Naive B cell (primary cell): ENCODE measurements around the gene OSBP2. TPM values are rescaled to one million over a fixed set of nuclear protein-coding genes. Genes with fewer than 3 reads are reported as not detected.
"Not testable (repeated sequence)": the region's sequence is repeated elsewhere in the genome, so short reads cannot be mapped to it uniquely, and the experiment has no call there.

Experiments
- ATAC-seq, 2 donors: fragments of 150-1000 bp; cut with Tn5 transposase; 2 replicates each; pipeline ENCODE4 v1.10.0; 2021; ENCODE audit warnings: low read depth in 2 of 2, mild to moderate bottlenecking in 2 of 2, moderate library complexity in 2 of 2
- DNase-seq: peaks from one replicate; pipeline ENCODE4 v3.0.0; 2022
- H3K27ac Mint-ChIP-seq, 6 donors: one replicate each; pipeline ENCODE4 v1.8.0; 2020 to 2022; ENCODE audit warnings: mild to moderate bottlenecking in 6 of 6, mixed read lengths in 6 of 6, moderate library complexity in 5 of 6, inconsistent platforms in 2 of 6
- H3K27me3 Mint-ChIP-seq, 3 donors: one replicate each; pipeline ENCODE4 v1.8.0; 2021 to 2022; ENCODE audit warnings: mixed read lengths in 3 of 3, mild to moderate bottlenecking in 1 of 3
- H3K36me3 Mint-ChIP-seq, 2 donors: one replicate each; pipeline ENCODE4 v1.8.0; 2020 to 2022; ENCODE audit warnings: mixed read lengths in 2 of 2, inconsistent platforms in 1 of 2, mild to moderate bottlenecking in 1 of 2
- H3K4me1 Mint-ChIP-seq, 3 donors: one replicate each; pipeline ENCODE4 v1.8.0; 2020 to 2022; ENCODE audit warnings: mixed read lengths in 3 of 3, inconsistent platforms in 1 of 3, mild to moderate bottlenecking in 1 of 3, moderate library complexity in 1 of 3
- H3K4me3 Mint-ChIP-seq, 8 donors: one replicate each; pipeline ENCODE4 v1.8.0; 2020 to 2022; ENCODE audit warnings: mild to moderate bottlenecking in 8 of 8, mixed read lengths in 8 of 8, moderate library complexity in 8 of 8, inconsistent platforms in 2 of 8
- H3K9me3 Mint-ChIP-seq, 7 donors: one replicate each; pipeline ENCODE4 v1.8.0; 2020 to 2022; ENCODE audit warnings: mixed read lengths in 7 of 7, mild to moderate bottlenecking in 5 of 7, inconsistent platforms in 2 of 7, moderate library complexity in 1 of 7
- polyA plus RNA-seq, 6 donors: library from polyadenylated mRNA; unstranded; fragments of 300-500 nt; fragmentation: Illumina TruSeq; gene quantifications; one replicate each; pipeline ENCODE4 v1.2.3, GENCODE V29; 2021; ENCODE audit warnings: low read depth in 6 of 6

The OSBP2 gene
- polyA plus RNA-seq, 6 donors from 2014 or later, result 0.20 to 1.1 (median 0.61) TPM; not detected in 1

DNA sequence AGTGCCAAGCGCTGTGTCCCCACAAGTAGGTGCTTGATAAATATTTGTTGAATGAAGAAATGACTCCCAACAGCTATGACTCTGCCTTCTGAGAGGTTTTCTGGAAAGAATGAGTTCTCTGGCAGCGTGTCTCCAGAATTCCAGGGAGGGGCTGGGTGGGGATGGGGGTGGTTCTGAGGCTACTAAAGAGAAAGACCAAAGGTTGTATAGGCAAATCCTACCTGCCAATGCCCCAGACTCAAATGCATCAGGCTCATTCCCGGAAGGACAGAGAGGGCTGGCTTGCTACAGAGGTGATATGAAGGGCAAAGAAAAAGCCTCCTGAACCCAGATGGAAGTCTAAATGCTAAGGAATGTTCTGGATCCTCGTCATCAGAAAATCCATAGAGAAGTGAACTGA is 28.9 kb upstream of the OSBP2 start:
- Mint-ChIP-seq H3K4me1 (peaks cover 20 to 33% (median 26%) of the 10 kb centered on the region in 3 donors), H3K27ac (peak overlapping the region in 2 of 6 donors; percentile 44 to 49), H3K9me3 (no peaks in the 10 kb centered on the region), H3K36me3 (peaks cover 11 to 15% of the 10 kb centered on the region in 2 donors), H3K4me3 (peak overlapping the region in 7 of 8 donors; percentile 66 to 97 (median 92)), H3K27me3 (no peaks in the 10 kb centered on the region)
- DNase-seq, result no peak
- no peak for ATAC-seq

- Mint-ChIP-seq H3K27me3 (peaks cover 0 to 3% (median 0%) of the 10 kb centered on the region in 3 donors), H3K27ac (peak overlapping the region; percentile 7 to 94 (median 87)), H3K4me1 (peaks cover 20 to 31% (median 26%) of the 10 kb centered on the region in 3 donors), H3K9me3 (no peaks in the 10 kb centered on the region), H3K36me3 (peaks cover 11 to 12% of the 10 kb centered on the region in 2 donors), H3K4me3 (peak overlapping the region; percentile 88 to 98 (median 96))
- DNase-seq (peak; percentile 5), ATAC-seq (no peak)
Measured at GRCh38 chr22:30667107-30667493, 27.6 kb upstream of the OSBP2 start.

DNA sequence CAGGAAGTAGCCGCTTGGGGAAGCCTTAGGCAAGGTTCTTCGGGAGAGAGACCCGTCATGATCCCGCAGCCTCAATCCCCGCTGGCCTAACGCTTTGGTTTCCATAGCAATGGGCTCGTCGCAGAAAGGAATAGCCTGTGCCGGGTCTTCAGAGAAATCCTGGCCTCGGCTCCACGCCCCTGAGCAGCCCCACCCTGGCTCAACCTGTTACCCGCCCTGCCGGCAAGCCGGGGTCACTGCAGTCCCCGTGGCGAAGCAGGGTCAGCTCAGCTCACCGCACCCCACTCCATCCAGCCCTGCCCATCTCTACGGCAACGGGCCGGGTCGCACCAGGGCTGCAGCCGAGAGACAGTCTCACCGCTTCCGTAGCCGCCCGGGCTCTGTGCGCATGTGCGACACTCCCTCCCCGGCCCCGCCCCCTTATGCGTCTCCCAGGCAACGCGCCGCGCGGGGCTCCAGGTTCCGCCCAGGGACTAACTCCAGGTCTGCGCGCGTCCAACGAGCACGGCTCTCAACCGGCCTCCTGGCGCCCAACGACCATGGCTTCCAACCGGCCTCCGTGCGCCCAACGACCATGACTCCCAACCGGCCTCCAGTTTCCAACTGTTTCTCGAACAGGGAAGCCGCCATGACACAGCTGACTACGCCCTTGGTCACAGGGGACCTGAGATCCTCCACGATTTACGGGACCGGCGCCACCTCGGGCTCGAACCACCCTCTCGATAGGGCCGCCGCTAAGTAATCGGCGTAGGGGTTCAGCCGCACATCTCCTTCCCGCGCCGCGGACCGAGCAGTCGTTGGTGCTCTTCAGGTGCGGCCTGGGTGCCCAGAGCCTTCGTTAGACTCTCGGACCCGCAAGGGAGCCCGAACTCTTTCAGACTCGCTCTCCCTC is 26.9 kb upstream of the OSBP2 start, which contains the start of gene DUSP18:
Gene DUSP18, minus strand, starts transcription at position 382 of the 892 bp plus-strand sequence. CDS start 3,872 bp downstream, outside the sequence.
- peak within 1 kb of the TSS; percentile 88 to 98 (median 96) for H3K4me3 Mint-ChIP-seq
- peaks cover 0 to 3% (median 0%) of the 10 kb centered on the region in 3 donors for H3K27me3 Mint-ChIP-seq
- ATAC-seq (peak; percentile 91), DNase-seq (peak; percentile 93)
- H3K9me3 Mint-ChIP-seq, result no peaks in the 10 kb centered on the region
- peak within 1 kb of the TSS; percentile 44 to 94 (median 87) for H3K27ac Mint-ChIP-seq
- H3K4me1 Mint-ChIP-seq, result peaks cover 20 to 31% (median 26%) of the 10 kb centered on the region in 3 donors
- H3K36me3 Mint-ChIP-seq, result peaks cover 8 to 12% of the 10 kb centered on the region in 2 donors

GRCh38 chr22:30668386-30668710 is 26.3 kb upstream of the OSBP2 start:
- no peak for ATAC-seq
- Mint-ChIP-seq H3K27ac (peak overlapping the region in 5 of 6 donors; percentile 20 to 83 (median 73)), H3K9me3 (no peaks in the 10 kb centered on the region), H3K36me3 (peaks cover 2 to 6% of the 10 kb centered on the region in 2 donors), H3K4me3 (peak overlapping the region; percentile 88 to 98 (median 96)), H3K4me1 (peaks cover 20 to 31% (median 26%) of the 10 kb centered on the region in 3 donors), H3K27me3 (peaks cover 0 to 3% (median 0%) of the 10 kb centered on the region in 3 donors)
- no peak for DNase-seq

- H3K9me3 Mint-ChIP-seq, result no peaks in the 10 kb centered on the region
- H3K27ac Mint-ChIP-seq, result peak overlapping the region in 1 of 6 donors; percentile 89
- ATAC-seq (no peak), DNase-seq (no peak)
- peaks cover 16 to 26% (median 21%) of the 10 kb centered on the region in 3 donors for H3K4me1 Mint-ChIP-seq
- no peaks in the 10 kb centered on the region for H3K36me3 Mint-ChIP-seq
- peak overlapping the region in 1 of 8 donors; percentile 59 for H3K4me3 Mint-ChIP-seq
- peaks cover 7 to 21% (median 13%) of the 10 kb centered on the region in 3 donors for H3K27me3 Mint-ChIP-seq
Measured at GRCh38 chr22:30671071-30671470, 23.6 kb upstream of the OSBP2 start.

DNA sequence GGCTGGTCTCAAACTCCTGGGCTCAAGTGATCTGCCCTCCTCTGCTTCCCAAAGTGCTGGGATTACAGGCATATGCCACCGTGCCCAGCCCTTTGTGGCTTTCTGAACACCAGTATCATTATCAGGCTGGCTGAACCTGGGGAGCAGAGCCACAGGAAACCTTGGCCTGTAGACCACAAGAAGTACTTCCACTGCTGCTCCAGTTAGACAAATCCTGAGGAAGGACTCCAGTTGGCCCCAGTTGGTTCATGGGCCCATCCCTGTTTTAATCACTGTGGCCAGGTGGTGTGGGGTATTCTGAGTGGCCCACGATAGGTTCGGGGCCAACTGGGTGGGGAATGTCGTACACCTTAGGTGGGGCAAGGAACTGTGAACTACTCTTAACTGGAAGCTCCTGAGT is 21.5 kb upstream of the OSBP2 start:
- Mint-ChIP-seq H3K4me3 (no peak overlapping the region), H3K36me3 (no peaks in the 10 kb centered on the region), H3K27me3 (peaks cover 22 to 42% (median 33%) of the 10 kb centered on the region in 3 donors), H3K9me3 (no peaks in the 10 kb centered on the region), H3K27ac (no peak overlapping the region), H3K4me1 (peaks cover 5 to 7% (median 7%) of the 10 kb centered on the region in 3 donors)
- ATAC-seq, result no peak
- no peak for DNase-seq

GRCh38 chr22:30674482-30674881 is 20.2 kb upstream of the OSBP2 start:
- ATAC-seq (no peak), DNase-seq (no peak)
- H3K4me1 Mint-ChIP-seq, result no peaks in the 10 kb centered on the region
- H3K4me3 Mint-ChIP-seq, result no peak overlapping the region
- H3K27ac Mint-ChIP-seq, result no peak overlapping the region
- H3K36me3 Mint-ChIP-seq, result no peaks in the 10 kb centered on the region
- no peaks in the 10 kb centered on the region for H3K9me3 Mint-ChIP-seq
- peaks cover 30 to 51% (median 44%) of the 10 kb centered on the region in 3 donors for H3K27me3 Mint-ChIP-seq

DNA sequence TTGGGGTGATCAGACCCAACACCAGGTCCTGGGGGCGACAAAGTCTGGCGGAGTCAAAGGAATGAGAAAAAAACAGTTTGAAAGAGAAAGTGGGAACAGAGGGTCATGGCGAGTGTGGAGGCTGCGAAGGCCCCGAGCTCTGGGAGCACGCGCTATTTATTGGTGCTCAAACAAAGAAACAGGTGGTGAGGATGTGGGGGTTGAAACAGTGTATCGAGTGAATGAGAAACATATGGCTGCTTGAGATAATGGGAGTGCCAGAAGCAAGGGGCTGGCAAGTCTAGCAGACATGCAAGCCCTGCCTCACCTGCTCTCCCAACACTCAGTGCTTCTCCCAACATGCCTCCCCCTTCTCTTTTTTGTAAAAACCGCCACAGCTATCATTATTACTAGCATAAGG is 19.2 kb upstream of the OSBP2 start:
- Mint-ChIP-seq H3K36me3 (no peaks in the 10 kb centered on the region), H3K27me3 (peaks cover 30 to 55% (median 47%) of the 10 kb centered on the region in 3 donors), H3K27ac (no peak overlapping the region), H3K4me1 (no peaks in the 10 kb centered on the region), H3K9me3 (no peaks in the 10 kb centered on the region), H3K4me3 (no peak overlapping the region)
- ATAC-seq (no peak), DNase-seq (no peak)

DNA sequence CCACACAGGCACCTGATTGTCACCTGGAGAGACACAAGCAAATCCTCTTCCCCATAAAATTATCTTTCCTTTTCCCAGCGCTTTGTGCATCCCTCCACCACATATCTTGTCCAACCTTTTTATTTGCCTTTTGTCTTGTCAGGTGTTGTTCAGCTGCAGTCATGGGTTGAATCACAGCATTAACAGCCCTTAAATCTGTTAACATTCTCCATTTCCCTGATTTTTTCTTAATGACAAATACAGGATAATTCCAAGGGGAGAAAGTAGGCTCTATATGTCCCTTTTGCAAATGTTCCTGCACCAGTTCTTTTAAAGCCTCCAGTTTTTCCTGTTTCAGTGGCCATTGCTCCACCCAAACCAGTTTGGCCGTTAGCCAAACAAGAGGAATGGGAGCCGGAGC is 18.1 kb upstream of the OSBP2 start:
- DNase-seq, H3K27ac Mint-ChIP-seq, H3K4me1 Mint-ChIP-seq, ATAC-seq, H3K36me3 Mint-ChIP-seq, H3K9me3 Mint-ChIP-seq, H3K4me3 Mint-ChIP-seq: not testable (repeated sequence)
- H3K27me3 Mint-ChIP-seq, result peaks cover 27 to 57% (median 47%) of the 10 kb centered on the region in 3 donors

DNA sequence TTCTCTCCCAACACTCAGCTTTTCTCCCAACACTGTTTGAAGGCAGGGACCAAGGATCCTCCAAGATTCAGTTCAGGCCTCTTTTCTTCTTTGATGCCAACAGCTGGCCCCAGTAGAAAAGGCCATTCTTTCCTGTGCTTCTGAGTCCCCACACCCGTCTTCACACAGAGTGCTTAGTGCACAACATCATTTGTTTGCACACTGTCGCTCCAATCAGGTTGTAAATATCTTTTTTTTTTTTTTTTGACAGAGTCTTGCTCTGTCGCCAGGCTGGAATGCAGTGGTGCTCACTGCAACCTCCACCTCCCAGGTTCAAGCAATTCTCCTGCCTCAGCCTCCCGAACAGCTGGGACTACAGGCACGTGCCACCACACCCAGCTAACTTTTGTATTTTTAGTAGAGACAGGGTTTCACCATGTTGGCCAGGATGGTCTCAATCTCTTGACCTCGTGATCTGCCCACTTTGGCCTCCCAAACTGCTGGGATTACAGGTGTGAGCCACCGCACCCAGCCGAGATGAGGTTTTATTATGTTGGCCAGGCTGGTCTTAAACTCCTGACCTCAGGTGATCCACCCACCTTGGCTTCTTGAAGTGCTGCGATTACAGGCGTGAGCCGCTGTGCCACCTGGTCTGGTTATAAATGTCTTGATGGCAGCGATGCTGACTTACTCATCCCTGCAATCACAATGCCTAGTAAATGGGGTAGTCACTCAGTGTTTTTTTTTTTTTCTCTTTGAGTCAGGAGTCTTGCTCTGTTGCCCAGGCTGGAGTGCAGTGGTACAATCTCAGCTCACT is 14.6 kb upstream of the OSBP2 start:
- peaks cover 28 to 69% (median 57%) of the 10 kb centered on the region in 3 donors for H3K27me3 Mint-ChIP-seq
- not testable (repeated sequence) for H3K9me3 Mint-ChIP-seq, H3K4me3 Mint-ChIP-seq, H3K4me1 Mint-ChIP-seq, H3K27ac Mint-ChIP-seq, ATAC-seq, DNase-seq, H3K36me3 Mint-ChIP-seq

DNA sequence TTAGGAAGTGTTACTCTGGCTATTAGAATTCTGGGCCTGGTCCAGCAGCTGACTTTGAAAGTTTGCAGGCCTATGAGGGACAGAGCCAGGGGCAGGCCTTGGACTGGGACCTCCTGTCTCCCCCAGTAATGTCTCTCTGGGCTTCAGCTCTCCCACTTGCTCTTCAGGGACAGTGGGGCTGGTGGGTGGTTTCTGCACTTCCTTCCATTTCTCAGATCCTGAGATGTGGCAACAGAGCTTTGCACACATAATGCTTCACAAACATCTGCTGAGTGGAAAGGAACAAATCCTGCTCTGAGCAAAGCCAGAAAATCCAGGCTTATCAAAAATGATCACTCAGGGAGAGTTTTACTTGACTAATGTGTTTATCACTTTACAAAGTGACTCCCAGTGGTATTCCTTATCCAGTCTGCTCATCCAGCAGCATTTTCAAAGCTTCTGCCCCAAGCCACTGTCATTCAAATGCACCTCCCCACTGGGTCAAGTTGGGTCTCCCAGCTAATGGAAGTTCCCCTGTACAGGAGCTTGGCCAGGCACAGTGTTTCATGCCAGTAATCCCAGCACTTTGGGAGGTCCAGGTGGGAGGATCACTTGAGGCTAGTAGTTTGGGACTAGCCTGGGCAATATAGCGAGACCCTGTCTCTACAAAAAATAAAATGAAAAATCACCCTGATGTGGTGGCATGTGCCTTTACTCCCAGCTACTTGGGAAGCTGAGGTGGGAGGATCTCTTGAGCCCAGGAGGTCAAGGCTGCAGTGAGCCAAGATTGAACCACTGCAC is 13.5 kb upstream of the OSBP2 start:
- H3K4me1 Mint-ChIP-seq, result no peaks in the 10 kb centered on the region
- no peak overlapping the region for H3K27ac Mint-ChIP-seq
- H3K9me3 Mint-ChIP-seq, result no peaks in the 10 kb centered on the region
- ATAC-seq, result no peak
- H3K27me3 Mint-ChIP-seq, result peaks cover 29 to 69% (median 49%) of the 10 kb centered on the region in 3 donors
- H3K36me3 Mint-ChIP-seq, result no peaks in the 10 kb centered on the region
- no peak for DNase-seq
- no peak overlapping the region for H3K4me3 Mint-ChIP-seq

DNA sequence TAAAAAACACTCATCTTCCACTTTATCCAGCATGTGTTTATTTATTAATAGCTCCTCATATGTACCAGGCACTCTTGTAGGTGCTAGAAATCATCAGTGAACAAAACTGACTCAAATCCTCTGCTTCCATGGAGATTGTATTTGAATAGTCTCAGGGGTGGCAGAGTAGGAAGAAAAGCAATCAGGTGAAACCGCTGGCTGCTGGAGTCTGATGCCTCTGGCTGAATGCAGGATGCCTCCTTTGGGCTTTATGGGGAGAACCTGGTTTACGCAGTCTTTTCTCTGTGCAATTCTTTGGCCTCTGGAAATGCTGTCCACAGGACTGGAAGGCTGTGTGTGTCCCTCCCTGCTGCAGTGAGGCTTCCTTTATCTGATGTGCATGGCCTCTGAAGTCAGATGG is 12.8 kb upstream of the OSBP2 start:
- Mint-ChIP-seq H3K36me3 (no peaks in the 10 kb centered on the region), H3K4me3 (no peak overlapping the region)

GRCh38 chr22:30685178-30685577 is 9.5 kb upstream of the OSBP2 start:
- ATAC-seq, result no peak
- peak overlapping the region in 1 of 6 donors; percentile 44 for H3K27ac Mint-ChIP-seq
- no peak for DNase-seq
- peaks cover 10 to 40% (median 16%) of the 10 kb centered on the region in 3 donors for H3K27me3 Mint-ChIP-seq
- H3K9me3 Mint-ChIP-seq, result no peaks in the 10 kb centered on the region
- H3K4me1 Mint-ChIP-seq, result no peaks in the 10 kb centered on the region
- H3K36me3 Mint-ChIP-seq, result no peaks in the 10 kb centered on the region
- no peak overlapping the region for H3K4me3 Mint-ChIP-seq

More for the DNA sequence above, 12.8 kb upstream of the OSBP2 start:
- H3K9me3 Mint-ChIP-seq, result no peaks in the 10 kb centered on the region
- no peak for DNase-seq
- H3K27me3 Mint-ChIP-seq, result peaks cover 25 to 63% (median 43%) of the 10 kb centered on the region in 3 donors
- no peaks in the 10 kb centered on the region for H3K4me1 Mint-ChIP-seq
- ATAC-seq, result no peak
- no peak overlapping the region for H3K27ac Mint-ChIP-seq
